Hepatocyte (in vitro differentiated cells): ENCODE results near the gene SLC16A8. TPM values are rescaled to one million over a fixed set of nuclear protein-coding genes. Genes with fewer than 3 reads are reported as not detected.
A peak's percentile ranks its signal among the peaks of the same experiment; 100 is the strongest.

Experiments
- DNase-seq: peaks from one replicate; pipeline ENCODE4 v3.0.0-alpha.2; 2016; ENCODE audit warnings: low spot score
- H2AFZ ChIP-seq: fragments of 200-600 bp; sonication (generic); 2 replicates; pipeline ENCODE4 v1.6.0; 2016; ENCODE audit warnings: antibody characterized with exemption, mild to moderate bottlenecking
- H3K27ac ChIP-seq: fragments of 200-600 bp; sonication (generic); 2 replicates; pipeline ENCODE4 v1.5.1; 2016; ENCODE audit warnings: mild to moderate bottlenecking
- H3K27me3 ChIP-seq: fragments of 200-600 bp; sonication (generic); 2 replicates; pipeline ENCODE4 v1.6.1; 2016
- H3K36me3 ChIP-seq: fragments of 200-600 bp; sonication (generic); replicated peaks from 2 replicates; pipeline ENCODE4 v1.5.1; 2016; ENCODE audit warnings: low read depth; ENCODE audit not compliant: insufficient read depth
- H3K4me1 ChIP-seq: fragments of 200-600 bp; sonication (generic); 2 replicates; pipeline ENCODE4 v1.5.1; 2016; ENCODE audit warnings: mild to moderate bottlenecking, moderate library complexity; ENCODE audit not compliant: insufficient read depth
- H3K4me2 ChIP-seq: fragments of 200-600 bp; sonication (generic); 2 replicates; pipeline ENCODE4 v1.6.0; 2016
- H3K4me3 ChIP-seq: fragments of 200-600 bp; sonication (generic); 2 replicates; pipeline ENCODE4 v1.5.1; 2016; ENCODE audit warnings: mild to moderate bottlenecking
- H3K79me2 ChIP-seq: fragments of 200-600 bp; sonication (generic); 2 replicates; pipeline ENCODE4 v1.6.0; 2017; ENCODE audit warnings: mild to moderate bottlenecking
- H3K9me2 ChIP-seq: fragments of 200-600 bp; sonication (generic); replicated peaks from 2 replicates; pipeline ENCODE4 v1.6.0; 2017; ENCODE audit warnings: mild to moderate bottlenecking; ENCODE audit not compliant: insufficient read depth
- H3K9me3 ChIP-seq: fragments of 200-600 bp; sonication (generic); 2 replicates; pipeline ENCODE4 v1.5.1; 2016; ENCODE audit warnings: low read depth, mild to moderate bottlenecking
- H4K20me1 ChIP-seq: fragments of 200-600 bp; sonication (generic); 2 replicates; pipeline ENCODE4 v1.6.0; 2016; ENCODE audit warnings: mild to moderate bottlenecking; ENCODE audit not compliant: insufficient read depth, poor library complexity, severe bottlenecking
- CTCF ChIP-seq: fragments of 200-600 bp; sonication (generic); IDR thresholded peaks from 2 replicates; pipeline ENCODE4 v1.5.1; 2016; ENCODE audit warnings: antibody characterized with exemption, mild to moderate bottlenecking; ENCODE audit not compliant: poor library complexity
- EZH2 ChIP-seq: fragments of 200-600 bp; sonication (generic); IDR thresholded peaks from 2 replicates; pipeline ENCODE4 v1.6.1; 2016; ENCODE audit warnings: antibody characterized with exemption, mild to moderate bottlenecking, borderline replicate concordance
- EZH2phosphoT487 ChIP-seq: fragments of 200-600 bp; sonication (generic); IDR thresholded peaks from one replicate; pipeline ENCODE4 v1.6.1; 2018; ENCODE audit warnings: antibody characterized with exemption, mild to moderate bottlenecking, low read depth, moderate library complexity; ENCODE audit not compliant: unreplicated experiment, severe bottlenecking
- WGBS: methylation state at CpG from one replicate; pipeline ENCODE4 v1.1.6; 2016; ENCODE audit warnings: low lambda C conversion rate; ENCODE audit errors: missing lambda C conversion rate; 5-methylcytosine and 5-hydroxymethylcytosine counted together
- polyA plus RNA-seq: library from polyadenylated mRNA; unstranded; fragments of >200 nt; fragmentation: Nextera tagmentation; extraction: Ambion mirVana; gene quantifications from 2 replicates; pipeline ENCODE4 v1.2.1, GENCODE V29; 2016
- total RNA-seq: library from RNA; depleted of rRNA; stranded (reverse); fragments of >200 nt; gene quantifications from 2 replicates; pipeline ENCODE4 v1.2.3, GENCODE V29; 2014

SLC16A8 gene
- total and polyA plus RNA-seq, 2 experiments from 2014 or later = 0.63 TPM; not detected in 1

GRCh38 chr22:38112381-38112780 is 28.4 kb upstream of the SLC16A8 start:
- H3K4me2 ChIP-seq = peak overlapping the region; percentile 71

GRCh38 chr22:38111925-38112355 is 28.0 kb upstream of the SLC16A8 start:
- WGBS = 86% methylated on average over 11 of the region's 11 CpGs
- Histone ChIP-seq H3K4me2 (peak overlapping the region; percentile 71), H2AFZ (no peak overlapping the region), H3K27me3 (no peaks in the 10 kb centered on the region), H3K9me2 (no peaks in the 10 kb centered on the region), H3K36me3 (no peaks in the 10 kb centered on the region), H3K27ac (peak overlapping the region; percentile 97), H4K20me1 (no peaks in the 10 kb centered on the region), H3K4me1 (peaks cover 15% of the 10 kb centered on the region), H3K79me2 (no peaks in the 10 kb centered on the region), H3K9me3 (no peaks in the 10 kb centered on the region), H3K4me3 (no peak overlapping the region)
- TF ChIP-seq EZH2 (no peak), CTCF (no peak), EZH2phosphoT487 (no peak)
- peak; percentile 48 for DNase-seq

More at GRCh38 chr22:38112381-38112780, 28.4 kb upstream of the SLC16A8 start:
- Histone ChIP-seq H3K9me2 (no peaks in the 10 kb centered on the region), H3K27me3 (no peaks in the 10 kb centered on the region), H3K4me1 (peaks cover 15% of the 10 kb centered on the region), H2AFZ (no peak overlapping the region), H3K36me3 (no peaks in the 10 kb centered on the region), H3K79me2 (no peaks in the 10 kb centered on the region), H3K9me3 (no peaks in the 10 kb centered on the region), H4K20me1 (no peaks in the 10 kb centered on the region), H3K27ac (peak overlapping the region; percentile 97), H3K4me3 (no peak overlapping the region)
- no peak for DNase-seq
- WGBS = 83% methylated on average over 2 of the region's 22 CpGs
- TF ChIP-seq EZH2 = no peak
- no peak for TF ChIP-seq EZH2phosphoT487
- TF ChIP-seq CTCF = no peak

- DNase-seq = peak; percentile 84
- no peak overlapping the region for H3K4me3 ChIP-seq
- H3K4me1 ChIP-seq = peaks cover 15% of the 10 kb centered on the region
These were observed 27.2 kb upstream of the SLC16A8 start for GRCh38 chr22:38110863-38111852.

More at GRCh38 chr22:38110863-38111852, 27.2 kb upstream of the SLC16A8 start:
- WGBS = 68% methylated on average over 30 of the region's 30 CpGs
- TF ChIP-seq CTCF (no peak), EZH2phosphoT487 (no peak), EZH2 (no peak)
- peak overlapping the region; percentile 71 for H3K4me2 ChIP-seq
- no peaks in the 10 kb centered on the region for H3K36me3 ChIP-seq
- H3K27ac ChIP-seq = peak overlapping the region; percentile 97
- no peak overlapping the region for H2AFZ ChIP-seq
- H3K9me2 ChIP-seq = no peaks in the 10 kb centered on the region
- no peaks in the 10 kb centered on the region for H3K9me3 ChIP-seq
- H4K20me1 ChIP-seq = no peaks in the 10 kb centered on the region
- no peaks in the 10 kb centered on the region for H3K27me3 ChIP-seq
- H3K79me2 ChIP-seq = no peaks in the 10 kb centered on the region
